IMR-90 (cell line): ENCODE results near the gene ZFR2. TPM values are rescaled to one million over a fixed set of nuclear protein-coding genes. Genes with fewer than 3 reads are reported as not detected.

Experiments used
- ATAC-seq: fragments of 200-7000 bp; cut with Tn5 transposase; 2 replicates; pipeline ENCODE4 v1.9.1; 2020; ENCODE audit warnings: low read depth, mild to moderate bottlenecking, moderate library complexity
- Bru-seq: library from RNA; stranded (reverse); fragments of 400-500 nt; gene quantifications from one replicate; lab custom pipeline; 2021; lab: Mats Ljungman, UMichigan
- BruChase-seq, 2 experiments: library from RNA; stranded (reverse); fragments of 400-500 nt; gene quantifications; one replicate each; lab custom pipeline; 2021; lab: Mats Ljungman, UMichigan
- BruUV-seq: library from RNA; stranded (reverse); fragments of 400-500 nt; replicated peaks from 2 replicates; lab custom pipeline; 2021; lab: Mats Ljungman, UMichigan
- CTCF ChIA-PET: fragments of 300-600 bp; formaldehyde crosslinking; extraction: SDS; loops from one replicate; lab custom pipeline; 2021; ENCODE audit warnings: antibody characterized with exemption; lab: Yijun Ruan, JAX
- POLR2A ChIA-PET: fragments of 300-600 bp; sonication (Branson Sonifier 250); formaldehyde crosslinking; loops from one replicate; lab custom pipeline; 2022; ENCODE audit warnings: antibody characterized with exemption; ENCODE audit not compliant: unreplicated experiment; lab: Charles Lee
- DNase-seq: peaks from one replicate; pipeline ENCODE4 v3.0.0; 2013
- H2AFZ ChIP-seq: replicated peaks from 2 replicates; pipeline ENCODE3; 2013; ENCODE audit warnings: low read length, mild to moderate bottlenecking; ENCODE audit not compliant: poor library complexity
- H2AK5ac ChIP-seq: 2 replicates; pipeline ENCODE4 v1.6.1; 2013; ENCODE audit warnings: low read depth, low read length, inconsistent platforms
- H2AK9ac ChIP-seq: replicated peaks from 2 replicates; pipeline ENCODE3; 2013; ENCODE audit warnings: mild to moderate bottlenecking, low read depth, low read length, moderate library complexity; ENCODE audit not compliant: poor library complexity
- H2BK120ac ChIP-seq: 2 replicates; pipeline ENCODE4 v1.6.1; 2013; ENCODE audit warnings: low read depth, low read length, inconsistent platforms
- H2BK15ac ChIP-seq: 3 replicates; pipeline ENCODE4 v1.6.1; 2013; ENCODE audit warnings: low read depth, low read length, inconsistent platforms
- H2BK20ac ChIP-seq: 2 replicates; pipeline ENCODE4 v1.6.1; 2013; ENCODE audit warnings: low read depth, mild to moderate bottlenecking, inconsistent platforms, low read length, moderate library complexity
- H2BK5ac ChIP-seq: 2 replicates; pipeline ENCODE4 v1.6.1; 2013; ENCODE audit warnings: mild to moderate bottlenecking, low read depth, low read length, inconsistent platforms; ENCODE audit not compliant: poor library complexity, severe bottlenecking
- H3K14ac ChIP-seq: replicated peaks from 2 replicates; pipeline ENCODE4 v1.6.1; 2013; ENCODE audit warnings: low read depth, low read length, inconsistent platforms
- H3K18ac ChIP-seq: 2 replicates; pipeline ENCODE4 v1.6.1; 2013; ENCODE audit warnings: low read depth, low read length, control low read depth
- H3K23ac ChIP-seq: 2 replicates; pipeline ENCODE4 v1.6.1; 2013; ENCODE audit warnings: low read depth, low read length, inconsistent platforms
- H3K27ac ChIP-seq: 2 replicates; pipeline ENCODE4 v1.5.1; 2013; ENCODE audit warnings: mild to moderate bottlenecking, control low read depth, low read length; ENCODE audit not compliant: insufficient read depth
- H3K27me3 ChIP-seq: 2 replicates; pipeline ENCODE4 v1.6.1; 2013; ENCODE audit warnings: low read length; ENCODE audit not compliant: control insufficient read depth, insufficient read depth
- H3K36me3 ChIP-seq: 2 replicates; pipeline ENCODE4 v1.6.1; 2013; ENCODE audit warnings: low read length, mixed read lengths; ENCODE audit not compliant: control insufficient read depth, insufficient read depth
- H3K4ac ChIP-seq: 2 replicates; pipeline ENCODE4 v1.6.1; 2013; ENCODE audit warnings: low read depth, low read length, inconsistent platforms
- H3K4me1 ChIP-seq: 2 replicates; pipeline ENCODE4 v1.6.1; 2013; ENCODE audit warnings: low read length, mixed read lengths; ENCODE audit not compliant: control insufficient read depth, insufficient read depth
- H3K4me2 ChIP-seq: 2 replicates; pipeline ENCODE4 v1.6.1; 2013; ENCODE audit warnings: low read depth, mild to moderate bottlenecking, control low read depth, low read length, moderate library complexity
- H3K4me3 ChIP-seq: 2 replicates; pipeline ENCODE4 v1.5.1; 2013; ENCODE audit warnings: low read depth, mild to moderate bottlenecking, control low read depth, low read length, moderate library complexity; ENCODE audit not compliant: insufficient read depth
- H3K56ac ChIP-seq: 2 replicates; pipeline ENCODE4 v1.6.1; 2013; ENCODE audit warnings: low read length, inconsistent platforms; ENCODE audit not compliant: insufficient read depth; ENCODE audit errors: extremely low read depth
- H3K79me1 ChIP-seq, 2 experiments: 2 replicates each; pipeline ENCODE4 v1.6.1; 2013; ENCODE audit warnings: low read length in 2 of 2, inconsistent platforms in 1 of 2, low read depth in 1 of 2
- H3K9ac ChIP-seq: 2 replicates; pipeline ENCODE4 v1.6.1; 2013; ENCODE audit warnings: low read depth, low read length, control low read depth
- H3K9me1 ChIP-seq: 2 replicates; pipeline ENCODE4 v1.6.1; 2013; ENCODE audit warnings: low read length, inconsistent platforms; ENCODE audit not compliant: insufficient read depth
- H3K9me3 ChIP-seq: 2 replicates; pipeline ENCODE4 v1.6.1; 2013; ENCODE audit warnings: low read length; ENCODE audit not compliant: control insufficient read depth, insufficient read depth
- H4K20me1 ChIP-seq: 2 replicates; pipeline ENCODE4 v1.6.1; 2013; ENCODE audit warnings: low read length, inconsistent platforms; ENCODE audit not compliant: insufficient read depth
- H4K5ac ChIP-seq: 2 replicates; pipeline ENCODE4 v1.6.1; 2013; ENCODE audit warnings: mild to moderate bottlenecking, low read depth, low read length, control low read depth
- H4K8ac ChIP-seq, 2 experiments: 2 replicates each; pipeline ENCODE4 v1.6.1; 2013; ENCODE audit warnings: low read depth in 2 of 2, low read length in 2 of 2, control low read depth in 1 of 2, inconsistent platforms in 1 of 2
- H4K91ac ChIP-seq: 2 replicates; pipeline ENCODE4 v1.6.1; 2013; ENCODE audit warnings: low read depth, low read length, inconsistent platforms; ENCODE audit not compliant: insufficient read depth
- BHLHE40 ChIP-seq: fragments of 150-350 bp; IDR thresholded peaks from 2 replicates; pipeline ENCODE4 v1.6.1; 2016; ENCODE audit warnings: mild to moderate bottlenecking, low read depth, low read length
- CEBPB ChIP-seq: IDR thresholded peaks from 2 replicates; pipeline ENCODE4 v1.6.1; 2012; ENCODE audit warnings: low read depth, low read length, improper control_type of control experiment
- CHD1 ChIP-seq: IDR thresholded peaks from 2 replicates; pipeline ENCODE4 v1.6.1; 2012; ENCODE audit warnings: low read depth, low read length, improper control_type of control experiment
- FOS ChIP-seq: fragments of 150-350 bp; IDR thresholded peaks from 2 replicates; pipeline ENCODE4 v1.6.1; 2016; ENCODE audit warnings: low read depth, low read length
- MAFK ChIP-seq: IDR thresholded peaks from 2 replicates; pipeline ENCODE4 v1.6.1; 2012; ENCODE audit warnings: low read depth, low read length, improper control_type of control experiment
- MAZ ChIP-seq: IDR thresholded peaks from 2 replicates; pipeline ENCODE4 v1.6.1; 2012; ENCODE audit warnings: low read depth, mild to moderate bottlenecking, low read length, improper control_type of control experiment, moderate library complexity, borderline replicate concordance
- MXI1 ChIP-seq: IDR thresholded peaks from 2 replicates; pipeline ENCODE4 v1.6.1; 2012; ENCODE audit warnings: low read depth, mild to moderate bottlenecking, low read length, moderate library complexity, borderline replicate concordance
- POLR2A ChIP-seq: IDR thresholded peaks from 2 replicates; pipeline ENCODE4 v1.6.1; 2012; ENCODE audit warnings: mild to moderate bottlenecking, low read depth, low read length
- RAD21 ChIP-seq: IDR thresholded peaks from 2 replicates; pipeline ENCODE4 v1.6.1; 2012; ENCODE audit warnings: low read length, improper control_type of control experiment
- RCOR1 ChIP-seq: IDR thresholded peaks from 2 replicates; pipeline ENCODE4 v1.6.1; 2012; ENCODE audit warnings: mild to moderate bottlenecking, low read length, improper control_type of control experiment; ENCODE audit not compliant: insufficient replicate concordance
- RFX5 ChIP-seq: IDR thresholded peaks from 2 replicates; pipeline ENCODE4 v1.8.0; 2012; ENCODE audit warnings: low read depth, mild to moderate bottlenecking, low read length, moderate library complexity
- SMC3 ChIP-seq: fragments of 150-350 bp; IDR thresholded peaks from 2 replicates; pipeline ENCODE4 v1.6.1; 2016; ENCODE audit warnings: low read depth, mild to moderate bottlenecking, antibody characterized with exemption, low read length, moderate library complexity
- WGBS, 2 experiments: methylation state at CpG; one replicate each; pipeline versions ENCODE4 v1.1.5 to v1.1.7; 2013; ENCODE audit warnings: missing lambda C conversion rate in 2 of 2; ENCODE audit not compliant: insufficient read length in 1 of 2; ENCODE audit errors: extremely low coverage in 2 of 2; 5-methylcytosine and 5-hydroxymethylcytosine counted together
- dilution Hi-C: fragments of 300-500 bp; cut with HindIII; formaldehyde crosslinking; loops from one replicate; pipeline ENCODE4 v1.14.3; 2018; ENCODE audit warnings: low sequenced_read_pairs; ENCODE audit not compliant: unreplicated experiment
- in situ Hi-C: fragments of 300-500 bp; cut with MboI; formaldehyde crosslinking; loops from 3 replicates; pipeline ENCODE4 v1.14.3; 2019; ENCODE audit warnings: low sequenced_read_pairs, inconsistent platforms, mixed read lengths
- intact Hi-C: fragments of 100-400 bp; cut with micrococcal nuclease; formaldehyde crosslinking; loops from 2 replicates; pipeline ENCODE4 v1.10.0; 2022
- long read RNA-seq: library from polyadenylated mRNA; unstranded; transcript quantifications from one replicate; pipeline ENCODE4 v2.0.0, GENCODE V29; 2021; ENCODE audit not compliant: unreplicated experiment
- polyA plus RNA-seq, 3 experiments: library from polyadenylated mRNA; depleted of rRNA; stranded (reverse); fragments of >200 nt; gene quantifications; 2 replicates each; pipeline ENCODE4 v1.2.3, GENCODE V29; 2012; ENCODE audit warnings: low replicate concordance in 1 of 3
- total RNA-seq: library from RNA; depleted of rRNA; stranded (reverse); fragments of >200 nt; gene quantifications from 2 replicates; pipeline ENCODE4 v1.2.3, GENCODE V29; 2012; rRNA removed
- TF ChIP-seq, protein P1 (sequence below): fragments of 150-350 bp; IDR thresholded peaks from 2 replicates; pipeline ENCODE4 v1.6.1; 2016; ENCODE audit warnings: low read depth, mild to moderate bottlenecking, low read length, moderate library complexity, borderline replicate concordance

ZFR2 gene
- total RNA-seq (0.28 TPM in 1 of 2 replicates, not detected in the other), polyA plus RNA-seq (2012; rRNA removed) (0.10 and 0.19 TPM in 2 replicates), Bru-seq, nascent RNA (percentile 8 among the genes with signal in this experiment), BruChase-seq, experiment 1, labeled RNA remaining after a 6-hour chase (percentile 11 among the genes with signal in this experiment), BruChase-seq, experiment 2, labeled RNA remaining after a 2-hour chase (percentile 6 among the genes with signal in this experiment)
- polyA plus RNA-seq (2012; cell fraction: cytosol; rRNA removed) = 0.20 and 0.24 TPM in 2 replicates
- 0.23 TPM in 1 of 2 replicates, not detected in the other for polyA plus RNA-seq (2012; cell fraction: nucleus; rRNA removed; ENCODE audit: low replicate concordance)
- long read RNA-seq = 0 reads

DNA sequence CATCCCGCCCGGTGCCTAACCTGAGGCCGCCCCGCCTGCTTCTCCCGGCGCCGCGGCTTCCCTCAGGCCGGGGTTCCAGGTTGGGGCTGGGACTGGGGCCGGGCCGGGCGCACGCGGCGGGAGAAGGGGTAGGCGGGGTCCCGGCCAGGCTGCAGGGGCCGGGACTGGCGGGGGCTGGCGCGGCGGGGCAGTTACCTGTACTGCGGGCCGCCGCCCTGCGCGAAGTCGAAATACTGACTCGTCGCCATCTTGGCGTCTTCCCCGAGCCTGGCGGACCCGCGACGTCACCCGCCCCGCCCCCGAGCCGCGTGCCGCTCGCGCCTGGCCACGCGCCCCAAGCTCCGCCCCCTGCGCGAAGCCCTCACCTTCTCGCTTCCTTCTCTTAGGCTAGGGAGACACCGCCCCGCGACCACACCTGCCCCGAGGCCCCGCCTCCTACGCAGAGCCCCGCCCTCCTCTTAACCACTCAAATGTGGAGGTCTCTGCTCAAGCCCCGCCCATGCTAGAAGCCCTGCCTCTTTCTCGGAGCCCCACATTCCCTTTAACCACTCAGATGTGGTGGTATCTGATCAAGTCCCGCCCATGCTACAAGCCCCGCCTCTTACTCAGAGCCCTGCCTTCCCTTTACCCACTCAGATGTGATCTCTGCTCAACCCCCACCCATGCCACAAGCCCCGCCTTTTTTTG, at the start of gene ZFR2:
Gene ZFR2 (minus strand): TSS at position 269 of the 687 bp plus-strand sequence. CDS start 21 bp downstream, at position 248.
- Histone ChIP-seq H2AFZ (no peak within 1 kb of the TSS), H2AK9ac (peak within 1 kb of the TSS; percentile 65), H3K23ac (no peak within 1 kb of the TSS), H3K4me2 (no peak within 1 kb of the TSS), H2AK5ac (no peak within 1 kb of the TSS), H4K8ac (no peak within 1 kb of the TSS), H3K56ac (no peak within 1 kb of the TSS), H3K14ac (no peak within 1 kb of the TSS), H2BK5ac (no peak within 1 kb of the TSS), H2BK20ac (no peak within 1 kb of the TSS), H3K79me1 (no peaks in the 10 kb centered on the region), H3K9me1 (no peaks in the 10 kb centered on the region), H2BK15ac (no peak within 1 kb of the TSS), H3K27me3 (peaks cover 34% of the 10 kb centered on the region), H3K4me3 (no peak within 1 kb of the TSS), H3K9me3 (peaks cover 8% of the 10 kb centered on the region), H3K18ac (no peak within 1 kb of the TSS), H4K5ac (no peak within 1 kb of the TSS), H3K4me1 (no peaks in the 10 kb centered on the region), H4K20me1 (no peaks in the 10 kb centered on the region), H3K27ac (no peak within 1 kb of the TSS), H3K4ac (no peak within 1 kb of the TSS), H3K9ac (no peak within 1 kb of the TSS), H3K36me3 (no peaks in the 10 kb centered on the region), H2BK120ac (no peak within 1 kb of the TSS), H4K91ac (no peak within 1 kb of the TSS)
- no peak for ATAC-seq
- dilution Hi-C loops = no loop called here
- no peak for DNase-seq
- WGBS, 2 experiments = 5% methylated on average over 36 of the region's 62 CpGs; no CpG with 5 or more reads in 1 of the 2 experiments
- no peak for TF ChIP-seq CEBPB
- TF ChIP-seq FOS = no peak
- TF ChIP-seq, protein P1, sequence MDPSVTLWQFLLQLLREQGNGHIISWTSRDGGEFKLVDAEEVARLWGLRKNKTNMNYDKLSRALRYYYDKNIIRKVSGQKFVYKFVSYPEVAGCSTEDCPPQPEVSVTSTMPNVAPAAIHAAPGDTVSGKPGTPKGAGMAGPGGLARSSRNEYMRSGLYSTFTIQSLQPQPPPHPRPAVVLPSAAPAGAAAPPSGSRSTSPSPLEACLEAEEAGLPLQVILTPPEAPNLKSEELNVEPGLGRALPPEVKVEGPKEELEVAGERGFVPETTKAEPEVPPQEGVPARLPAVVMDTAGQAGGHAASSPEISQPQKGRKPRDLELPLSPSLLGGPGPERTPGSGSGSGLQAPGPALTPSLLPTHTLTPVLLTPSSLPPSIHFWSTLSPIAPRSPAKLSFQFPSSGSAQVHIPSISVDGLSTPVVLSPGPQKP = no peak
- no peak for TF ChIP-seq BHLHE40
- no peak for TF ChIP-seq MAFK
- no peak for TF ChIP-seq SMC3
- TF ChIP-seq RFX5 = no peak
- TF ChIP-seq POLR2A = no peak
- TF ChIP-seq MAZ = no peak
- TF ChIP-seq CHD1 = no peak
- TF ChIP-seq MXI1 = no peak
- TF ChIP-seq RAD21 = no peak
- no peak for TF ChIP-seq RCOR1
- POLR2A ChIA-PET = no interaction called here
- intact Hi-C loops = no loop called here
- BruUV-seq = no TSS peak
- in situ Hi-C loops = no loop called here
- CTCF ChIA-PET = no interaction called here
